ENCODE data around the gene ENTPD1. TPM values are rescaled to one million over a fixed set of nuclear protein-coding genes. Genes with fewer than 3 reads are reported as not detected.

Gene ENTPD1
- polyA plus RNA-seq, 1 donor (not counting 4 experiments of a cell fraction or from before 2014, with no cell fraction given), result 0.03 TPM

DNA sequence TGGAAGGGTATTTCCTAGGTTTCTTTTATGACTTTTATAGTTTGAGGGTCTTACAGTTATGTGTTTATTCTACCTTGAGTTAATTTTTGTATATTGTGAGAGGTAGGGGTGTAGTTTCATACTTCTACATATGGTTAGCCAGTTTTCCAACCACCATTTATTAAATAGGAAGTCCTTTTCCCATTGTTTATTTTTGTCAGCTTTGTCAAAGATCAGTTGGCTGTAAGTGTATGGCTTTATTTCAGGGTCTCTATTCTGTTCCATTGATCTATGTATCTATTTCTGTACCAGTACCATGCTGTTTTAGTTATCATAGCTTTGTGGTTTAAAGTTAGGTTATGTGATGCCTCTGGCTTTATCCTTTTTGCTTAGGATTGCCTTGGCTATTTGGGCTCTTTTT, 79.9 kb downstream of the ENTPD1 start:
- H3K4me3 ChIP-seq (ENCODE audit: control insufficient read depth in 2 of 3, extremely low read depth in 1 of 3, insufficient read depth in 2 of 3, low read depth in 1 of 3, low read length in 3 of 3), result no peak overlapping the region
- H4K20me1 ChIP-seq (ENCODE audit: control insufficient read depth, extremely low read depth, insufficient read depth, low read length), result no peaks in the 10 kb centered on the region
- FAIRE-seq, result no peak
- H3K27me3 ChIP-seq (ENCODE audit: control insufficient read depth, extremely low read depth, insufficient read depth, low read length), result peaks cover 2% of the 10 kb centered on the region
- no peak for DNase-seq (ENCODE audit: low read depth, low spot score)
- H3K4me2 ChIP-seq (ENCODE audit: control insufficient read depth, extremely low read depth, insufficient read depth, low read depth, low read length), result no peak overlapping the region
- no peaks in the 10 kb centered on the region for H3K4me1 ChIP-seq (ENCODE audit: control insufficient read depth, extremely low read depth, insufficient read depth, low read length)
- no peaks in the 10 kb centered on the region for H3K9me3 ChIP-seq (ENCODE audit: control insufficient read depth, low read depth, low read length)
- TF ChIP-seq, protein P1, sequence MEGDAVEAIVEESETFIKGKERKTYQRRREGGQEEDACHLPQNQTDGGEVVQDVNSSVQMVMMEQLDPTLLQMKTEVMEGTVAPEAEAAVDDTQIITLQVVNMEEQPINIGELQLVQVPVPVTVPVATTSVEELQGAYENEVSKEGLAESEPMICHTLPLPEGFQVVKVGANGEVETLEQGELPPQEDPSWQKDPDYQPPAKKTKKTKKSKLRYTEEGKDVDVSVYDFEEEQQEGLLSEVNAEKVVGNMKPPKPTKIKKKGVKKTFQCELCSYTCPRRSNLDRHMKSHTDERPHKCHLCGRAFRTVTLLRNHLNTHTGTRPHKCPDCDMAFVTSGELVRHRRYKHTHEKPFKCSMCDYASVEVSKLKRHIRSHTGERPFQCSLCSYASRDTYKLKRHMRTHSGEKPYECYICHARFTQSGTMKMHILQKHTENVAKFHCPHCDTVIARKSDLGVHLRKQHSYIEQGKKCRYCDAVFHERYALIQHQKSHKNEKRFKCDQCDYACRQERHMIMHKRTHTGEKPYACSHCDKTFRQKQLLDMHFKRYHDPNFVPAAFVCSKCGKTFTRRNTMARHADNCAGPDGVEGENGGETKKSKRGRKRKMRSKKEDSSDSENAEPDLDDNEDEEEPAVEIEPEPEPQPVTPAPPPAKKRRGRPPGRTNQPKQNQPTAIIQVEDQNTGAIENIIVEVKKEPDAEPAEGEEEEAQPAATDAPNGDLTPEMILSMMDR (optimal IDR thresholded peaks at IDR 0.05 in 1 of 3, IDR thresholded peaks at IDR 0.05 in 1 of 3, conservative IDR thresholded peaks at IDR 0.05 in 1 of 3; ENCODE audit: extremely low read depth in 1 of 3, insufficient read depth in 2 of 3, low read length in 3 of 3), result no peak
- TF ChIP-seq EZH2 (IDR thresholded peaks at IDR 0.05; ENCODE audit: low read length), result no peak
- H3K36me3 ChIP-seq (ENCODE audit: control insufficient read depth in 2 of 2, extremely low read depth in 1 of 2, insufficient read depth in 2 of 2, low read length in 2 of 2), result no peaks in the 10 kb centered on the region
- H3K27ac ChIP-seq (ENCODE audit: control insufficient read depth, insufficient read depth, low read length), result no peak overlapping the region
- H3K9me1 ChIP-seq (ENCODE audit: control insufficient read depth, extremely low read depth, insufficient read depth, low read length), result no peaks in the 10 kb centered on the region
- H2AFZ ChIP-seq (ENCODE audit: control insufficient read depth, low read length), result no peak overlapping the region
- H3K9ac ChIP-seq (ENCODE audit: control insufficient read depth, extremely low read depth, insufficient read depth, low read length), result no peak overlapping the region
- no peaks in the 10 kb centered on the region for H3K79me2 ChIP-seq (ENCODE audit: control insufficient read depth, insufficient read depth, low read length)
- dilution Hi-C loops (cut with MboI; ENCODE audit: extremely low pct_ligation_motif_present, low sequenced_read_pairs), result no loop called here

DNA sequence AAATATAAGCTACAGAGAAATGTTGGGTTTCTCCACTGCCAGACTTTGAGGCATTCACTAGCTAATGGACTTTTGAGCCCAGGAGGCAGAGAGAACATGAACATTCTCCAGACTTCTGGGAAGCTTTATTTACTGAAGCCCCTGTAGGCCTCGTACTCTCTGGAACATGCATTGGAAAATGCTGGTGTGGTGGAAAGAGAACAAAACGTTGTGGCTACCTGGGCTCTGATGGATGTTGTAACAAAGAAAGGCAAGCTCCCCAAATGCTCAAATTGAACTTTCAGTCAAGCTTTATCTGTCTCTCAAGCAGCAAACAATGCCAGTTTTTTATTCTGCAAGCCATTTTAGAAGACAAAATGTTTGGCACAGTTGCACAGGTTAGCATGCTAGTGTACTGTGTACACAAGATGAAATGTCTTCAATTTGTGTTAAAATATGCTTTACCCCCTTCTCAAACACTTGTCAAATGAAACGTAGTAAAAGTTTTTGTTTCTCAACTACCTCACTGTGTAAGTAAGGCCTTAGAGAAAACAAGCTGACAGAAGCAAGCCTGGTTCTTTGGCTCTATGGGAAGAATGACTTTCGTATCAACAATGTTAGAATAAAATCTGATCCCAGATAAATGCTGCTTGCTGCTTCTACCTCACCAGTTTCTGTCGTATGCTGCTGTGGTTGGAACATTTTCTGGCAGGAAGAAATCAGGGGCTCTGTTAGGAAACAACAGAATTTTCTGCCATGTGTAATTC, 80.8 kb downstream of the ENTPD1 start:
- Histone ChIP-seq H2AFZ (ENCODE audit: control insufficient read depth, low read length) (no peak overlapping the region), H4K20me1 (ENCODE audit: control insufficient read depth, extremely low read depth, insufficient read depth, low read length) (no peaks in the 10 kb centered on the region)
- no peak for DNase-seq (ENCODE audit: low read depth, low spot score)

More for the DNA sequence above, 80.8 kb downstream of the ENTPD1 start:
- Histone ChIP-seq H3K9me1 (ENCODE audit: control insufficient read depth, extremely low read depth, insufficient read depth, low read length) (no peaks in the 10 kb centered on the region), H3K4me2 (ENCODE audit: control insufficient read depth, extremely low read depth, insufficient read depth, low read depth, low read length) (no peak overlapping the region), H3K36me3 (ENCODE audit: control insufficient read depth in 2 of 2, extremely low read depth in 1 of 2, insufficient read depth in 2 of 2, low read length in 2 of 2) (no peaks in the 10 kb centered on the region), H3K27ac (ENCODE audit: control insufficient read depth, insufficient read depth, low read length) (no peak overlapping the region), H3K4me1 (ENCODE audit: control insufficient read depth, extremely low read depth, insufficient read depth, low read length) (no peaks in the 10 kb centered on the region), H3K9me3 (ENCODE audit: control insufficient read depth, low read depth, low read length) (no peaks in the 10 kb centered on the region), H3K27me3 (ENCODE audit: control insufficient read depth, extremely low read depth, insufficient read depth, low read length) (peaks cover 3% of the 10 kb centered on the region), H3K9ac (ENCODE audit: control insufficient read depth, extremely low read depth, insufficient read depth, low read length) (no peak overlapping the region), H3K4me3 (ENCODE audit: control insufficient read depth in 2 of 3, extremely low read depth in 1 of 3, insufficient read depth in 2 of 3, low read depth in 1 of 3, low read length in 3 of 3) (no peak overlapping the region), H3K79me2 (ENCODE audit: control insufficient read depth, insufficient read depth, low read length) (no peaks in the 10 kb centered on the region)
- TF ChIP-seq, protein P1 (optimal IDR thresholded peaks at IDR 0.05 in 1 of 3, IDR thresholded peaks at IDR 0.05 in 1 of 3, conservative IDR thresholded peaks at IDR 0.05 in 1 of 3; ENCODE audit: extremely low read depth in 1 of 3, insufficient read depth in 2 of 3, low read length in 3 of 3), result no peak
- no peak for TF ChIP-seq EZH2 (IDR thresholded peaks at IDR 0.05; ENCODE audit: low read length)
- dilution Hi-C loops (cut with MboI; ENCODE audit: extremely low pct_ligation_motif_present, low sequenced_read_pairs), result no loop called here
- FAIRE-seq, result no peak

All from keratinocyte (primary cell).